Measurements from ENCODE around the gene PDZD2.
"Not testable (repeated sequence)": the region's sequence is repeated elsewhere in the genome, so short reads cannot be mapped to it uniquely, and the experiment has no call there.

The PDZD2 gene

GRCh38 chr5:31639481-31640411, 815 bp downstream of the PDZD2 start:
- no peak for DNase-seq

DNA sequence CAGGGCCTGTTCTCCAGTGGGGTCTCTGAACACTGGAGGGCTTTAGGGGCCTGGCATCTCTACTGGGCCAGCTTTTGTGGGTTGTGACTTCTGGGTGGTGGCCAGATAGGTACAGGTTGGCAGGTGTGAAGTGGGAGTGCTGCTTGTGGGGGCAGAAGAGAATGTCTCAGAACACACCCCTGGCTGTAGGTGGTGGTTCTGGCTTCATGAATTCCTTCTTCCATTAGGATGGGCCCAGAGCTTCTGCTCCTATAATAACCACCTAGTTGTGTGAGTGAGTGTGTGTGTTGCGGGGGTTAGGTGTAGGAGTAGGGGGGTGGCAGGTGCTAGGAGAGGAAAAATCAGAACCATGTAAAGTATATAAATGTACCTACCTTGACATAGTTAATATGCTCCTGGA, 1.6 kb downstream of the PDZD2 start:
- DNase-seq = no peak

DNA sequence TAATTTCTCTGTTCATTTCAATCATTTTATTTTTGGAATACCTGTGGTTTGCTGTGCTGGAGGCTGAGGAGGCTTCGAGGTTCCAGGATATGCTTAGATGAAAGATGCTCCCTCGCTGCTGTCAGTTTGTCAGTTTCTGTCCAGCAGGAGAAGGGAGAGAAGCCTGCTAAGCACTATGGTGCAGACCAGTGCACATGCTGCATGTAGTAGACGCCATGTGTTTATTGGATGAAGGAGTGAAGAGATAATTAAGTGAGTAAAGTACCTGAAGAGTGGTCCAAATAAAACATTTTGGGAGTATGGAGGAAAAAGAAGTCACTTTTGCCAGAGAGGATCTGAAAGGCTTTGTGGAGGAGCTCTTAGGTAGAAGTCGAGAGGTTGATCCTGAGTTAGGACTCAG, 2.1 kb downstream of the PDZD2 start:
- DNase-seq = no peak

- DNase-seq = no peak
These were observed 2.6 kb downstream of the PDZD2 start for GRCh38 chr5:31641575-31641974.

DNA sequence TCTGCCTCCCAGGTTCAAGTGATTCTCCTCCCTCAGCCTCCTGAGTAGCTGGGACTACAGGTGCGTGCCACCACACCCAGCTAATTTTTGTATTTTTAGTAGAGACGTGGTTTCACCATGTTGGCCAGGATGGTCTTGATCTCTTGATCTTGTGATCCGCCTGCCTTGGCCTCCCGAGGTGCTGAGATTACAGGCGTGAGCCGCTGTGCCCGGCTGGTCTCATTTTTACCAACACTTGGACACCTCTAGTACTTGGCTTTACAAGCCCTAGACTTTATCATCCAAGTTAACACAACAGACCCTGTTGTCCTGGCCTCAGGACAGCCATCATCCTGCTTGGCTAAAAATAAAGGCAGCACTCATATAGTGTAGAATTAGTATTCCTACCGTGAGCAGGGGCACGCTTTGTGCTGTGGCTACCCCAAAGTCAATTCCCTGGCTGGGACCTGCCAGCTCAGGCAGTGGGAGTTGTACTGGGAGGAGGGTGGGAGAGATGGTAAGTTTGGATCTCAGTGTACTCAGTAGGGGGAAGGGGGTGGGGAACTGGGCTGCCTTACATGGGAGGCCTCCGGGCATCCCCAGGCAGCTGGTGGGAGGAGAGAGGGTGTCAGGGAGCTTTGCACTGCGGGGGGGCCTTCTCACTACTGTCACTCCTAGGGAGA, 6.6 kb downstream of the PDZD2 start:
- no peak for DNase-seq

DNA sequence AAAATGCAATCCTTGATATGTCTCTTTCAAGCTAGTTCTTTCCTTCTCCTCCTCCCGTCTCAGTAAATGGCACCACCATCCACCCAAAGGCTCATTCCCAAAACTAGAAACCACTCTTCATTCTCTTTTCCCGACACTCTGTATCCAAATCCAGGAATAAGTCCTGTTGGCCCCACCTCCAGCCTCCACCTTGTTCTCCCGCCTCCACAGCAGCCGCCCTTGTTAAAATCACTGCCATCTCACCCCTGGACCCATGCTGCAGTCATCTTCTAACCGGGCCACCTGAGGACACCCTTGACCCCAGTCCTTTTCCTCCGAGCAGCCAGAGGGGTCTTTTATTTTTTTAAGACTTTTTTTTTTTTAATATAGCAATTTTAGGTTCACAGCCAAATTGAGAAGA, 9.4 kb downstream of the PDZD2 start:
- DNase-seq = no peak

- no peak for DNase-seq
These were observed 12.3 kb downstream of the PDZD2 start for GRCh38 chr5:31651241-31651640.

- no peak for DNase-seq
These were observed 16.6 kb downstream of the PDZD2 start for GRCh38 chr5:31655491-31655890.

- no peak for DNase-seq
These were observed 17.9 kb downstream of the PDZD2 start for GRCh38 chr5:31656806-31657205.

GRCh38 chr5:31657315-31657979, 18.5 kb downstream of the PDZD2 start:
- no peak for DNase-seq

DNA sequence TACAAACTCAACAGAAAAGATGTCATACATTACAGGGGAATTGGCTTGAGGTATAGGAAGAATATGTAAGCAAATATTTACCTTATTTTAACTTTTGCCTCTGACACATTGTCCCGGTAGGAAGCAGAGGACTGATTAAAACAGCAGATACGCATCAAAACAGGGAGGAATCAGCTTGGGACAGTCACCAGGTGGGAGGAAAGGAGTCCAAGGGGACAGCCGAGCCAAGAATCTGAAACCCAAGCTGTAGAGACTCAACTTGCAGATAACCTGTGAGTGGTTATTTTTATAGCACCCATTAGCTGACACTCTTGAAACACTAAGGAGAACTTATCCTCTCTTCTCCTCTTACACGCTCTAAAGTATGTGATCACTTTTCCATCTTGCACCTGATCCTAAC, 22.3 kb downstream of the PDZD2 start:
- DNase-seq = no peak

GRCh38 chr5:31663519-31663918, 24.6 kb downstream of the PDZD2 start:
- no peak for DNase-seq

DNA sequence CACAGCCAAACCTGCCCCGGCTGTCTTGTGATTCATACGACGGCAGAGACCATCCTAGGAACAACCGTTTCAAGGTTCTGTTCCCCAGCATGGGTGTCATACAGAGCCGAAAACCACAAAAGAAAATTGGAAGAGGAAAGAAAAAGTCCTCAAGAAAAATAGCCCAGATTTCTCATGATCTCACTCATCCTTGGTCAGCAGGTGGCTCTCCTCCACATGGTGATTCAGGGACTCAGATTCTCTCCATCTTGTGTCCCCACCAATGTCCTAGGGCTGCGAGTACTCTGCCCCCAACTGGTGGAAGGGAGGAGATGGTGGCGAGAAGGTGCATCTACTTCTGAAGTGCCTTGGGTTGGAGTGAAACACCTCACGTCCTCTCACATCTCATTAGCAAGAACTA, 25.6 kb downstream of the PDZD2 start:
- no peak for DNase-seq

- no peak for DNase-seq
These were observed 32.4 kb downstream of the PDZD2 start for GRCh38 chr5:31671339-31671741.

- DNase-seq = no peak
These were observed 35.5 kb downstream of the PDZD2 start for GRCh38 chr5:31674371-31674951.

DNA sequence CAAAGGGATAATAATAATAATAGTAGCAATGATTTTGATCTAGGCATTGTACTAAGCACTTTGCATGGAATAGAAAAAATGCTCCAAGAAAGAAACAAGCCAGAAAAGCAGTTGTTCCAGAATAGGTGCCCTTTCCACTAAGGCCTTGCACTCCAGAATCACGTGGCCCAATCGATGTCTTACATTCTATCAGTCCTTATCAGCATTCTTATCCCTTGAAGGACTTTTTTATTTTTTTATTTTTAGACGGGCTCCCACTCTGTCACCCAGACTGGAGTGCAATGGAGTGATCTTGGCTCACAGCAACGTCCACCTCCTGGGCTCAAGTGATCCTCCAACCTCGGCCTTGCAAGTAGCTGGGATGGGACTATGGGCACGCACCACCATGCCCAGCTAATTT, 36.5 kb downstream of the PDZD2 start:
- no peak for DNase-seq

GRCh38 chr5:31678180-31678579, 39.2 kb downstream of the PDZD2 start:
- no peak for DNase-seq

DNA sequence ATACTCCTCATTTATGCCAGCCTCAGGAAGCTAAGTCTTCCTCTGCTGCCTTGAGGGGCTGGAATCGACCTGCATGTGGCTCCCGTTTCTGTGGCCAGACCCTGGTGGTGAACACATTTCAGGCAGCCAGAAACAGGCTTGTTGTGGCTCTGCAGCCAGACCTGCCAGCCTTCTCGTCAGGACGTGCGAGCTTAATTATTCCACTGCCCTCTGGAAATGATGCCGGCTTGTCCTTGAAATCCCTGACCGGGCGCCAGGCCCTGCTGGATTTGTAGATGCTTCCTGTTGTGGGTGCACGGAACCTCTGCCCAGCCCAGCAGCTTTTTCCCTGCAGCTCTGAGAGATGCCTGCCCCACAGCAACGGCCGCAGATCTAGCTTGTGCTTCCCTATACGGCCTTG, 41.6 kb downstream of the PDZD2 start:
- no peak for DNase-seq

DNA sequence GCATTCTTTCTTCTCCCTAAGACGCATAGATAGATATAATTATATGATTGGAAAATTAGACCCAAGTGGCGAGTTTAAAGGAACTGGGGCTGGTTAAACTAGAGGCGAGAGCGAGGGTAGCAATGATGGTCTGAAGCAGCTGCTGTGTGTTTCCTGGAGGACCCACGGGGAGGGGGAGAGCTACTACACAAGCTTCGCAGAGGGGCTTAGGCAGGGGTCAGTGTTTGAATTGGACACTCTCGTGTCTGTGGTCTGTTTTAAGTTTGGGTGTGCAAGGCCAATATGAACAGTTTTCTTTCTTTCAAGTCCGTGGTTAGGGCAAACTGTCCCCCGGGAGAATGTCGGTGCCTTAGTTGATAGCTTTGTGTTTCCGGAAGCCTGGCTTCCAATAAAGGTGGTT, 43.1 kb downstream of the PDZD2 start:
- DNase-seq = no peak

- no peak for DNase-seq
These were observed 43.9 kb downstream of the PDZD2 start for GRCh38 chr5:31682851-31683250.

GRCh38 chr5:31688515-31689092, 49.7 kb downstream of the PDZD2 start:
- DNase-seq = no peak

DNA sequence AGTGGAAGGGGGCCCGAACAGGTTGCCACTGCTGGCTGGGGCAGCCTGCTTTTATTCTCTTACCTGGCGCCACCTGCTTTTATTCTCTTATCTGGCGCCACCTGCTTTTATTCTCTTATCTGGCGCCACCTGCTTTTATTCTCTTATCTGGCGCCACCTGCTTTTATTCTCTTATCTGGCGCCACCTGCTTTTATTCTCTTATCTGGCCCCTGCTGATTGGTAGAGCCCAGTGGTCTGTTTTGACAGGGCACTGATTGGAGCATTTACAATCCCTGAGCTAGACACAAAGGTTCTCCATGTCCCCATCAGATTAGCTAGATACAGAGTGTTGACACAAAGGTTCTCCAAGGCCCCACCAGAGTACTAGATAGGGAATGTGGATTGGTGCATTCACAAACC, 52.5 kb downstream of the PDZD2 start:
- DNase-seq = not testable (repeated sequence)

- DNase-seq = no peak
These were observed 53.8 kb downstream of the PDZD2 start for GRCh38 chr5:31692561-31693221.
